ENCODE data around the gene MSH3.
"Not testable (repeated sequence)": the region's sequence is repeated elsewhere in the genome, so short reads cannot be mapped to it uniquely, and the experiment has no call there.

Gene MSH3

DNA sequence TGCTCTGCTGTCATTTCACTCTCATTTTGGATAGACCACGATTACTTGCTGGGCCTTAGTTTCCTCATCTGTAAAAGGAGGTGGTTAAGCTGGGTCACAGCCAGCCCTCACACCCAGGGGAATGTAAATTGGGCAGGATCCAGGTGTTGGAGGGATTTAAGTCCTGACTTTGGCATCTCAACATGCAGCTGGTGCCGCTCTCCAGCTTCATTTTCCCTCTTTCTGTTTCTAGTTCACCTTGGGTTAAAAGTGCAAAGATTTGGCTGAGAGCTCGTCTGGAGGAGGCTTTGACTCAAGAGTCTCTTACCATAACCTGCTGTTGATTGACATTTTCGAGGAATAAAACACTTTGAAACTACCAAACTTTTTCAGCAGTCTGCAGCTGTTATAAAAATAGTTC, 144.6 kb downstream of the MSH3 start:
- DNase-seq = no peak

DNA sequence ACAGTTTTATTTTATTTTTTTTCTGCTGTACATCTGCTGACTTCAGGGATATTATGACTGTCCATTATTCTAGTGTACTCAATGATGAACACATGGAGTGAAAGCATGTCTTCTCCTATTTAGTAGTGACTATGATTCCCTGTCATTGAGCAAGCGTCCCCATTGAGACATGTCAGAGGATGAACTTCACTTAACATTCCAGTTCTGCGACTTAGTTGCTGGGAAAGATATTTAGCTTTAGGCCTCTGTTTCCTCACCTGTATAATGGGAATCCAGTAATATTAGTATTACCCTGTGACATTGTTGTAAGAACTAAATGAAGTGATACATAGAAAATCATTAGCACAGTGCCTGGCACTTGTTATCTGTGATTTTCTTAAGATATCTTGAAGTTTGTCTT, 145.1 kb downstream of the MSH3 start:
- no peak for DNase-seq

DNA sequence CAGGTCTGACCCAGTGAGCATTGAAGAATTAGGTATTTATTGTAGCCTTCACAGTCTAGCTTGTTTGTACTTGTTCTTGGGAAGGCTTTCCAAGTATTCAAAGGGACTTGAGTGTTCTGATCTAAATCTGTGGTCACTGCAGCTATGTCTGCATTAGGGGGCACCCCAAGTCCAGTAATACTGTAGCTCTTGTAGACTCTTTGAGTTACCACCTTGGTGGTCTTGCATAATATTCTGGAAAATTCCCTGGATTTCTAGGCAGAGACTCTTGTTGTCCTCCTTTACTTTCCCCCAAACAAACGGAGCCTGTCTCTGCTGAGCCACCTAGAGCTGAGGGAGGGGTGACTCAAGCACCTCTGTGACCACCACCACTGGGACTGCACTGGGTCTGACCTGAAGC, 149.9 kb downstream of the MSH3 start:
- no peak for DNase-seq

DNA sequence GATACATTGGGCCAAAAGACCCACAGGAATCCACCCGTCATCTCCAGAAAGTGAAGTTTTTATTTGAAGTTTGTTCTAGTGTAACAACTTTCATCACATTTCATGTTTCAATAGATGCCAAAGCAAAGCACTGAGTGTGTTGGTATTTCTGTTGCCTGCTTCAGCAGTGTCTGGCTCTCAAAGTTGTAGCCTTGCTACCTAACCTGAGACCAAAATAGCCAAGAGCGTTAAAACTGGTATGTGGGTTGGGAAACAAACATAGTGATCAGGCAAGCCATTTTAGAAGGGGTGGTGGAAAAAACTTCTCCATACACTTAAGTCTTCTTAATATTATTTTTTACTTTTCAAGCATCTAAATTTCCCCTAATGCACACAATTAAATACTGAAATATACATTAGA, 150.6 kb downstream of the MSH3 start:
- no peak for DNase-seq

DNA sequence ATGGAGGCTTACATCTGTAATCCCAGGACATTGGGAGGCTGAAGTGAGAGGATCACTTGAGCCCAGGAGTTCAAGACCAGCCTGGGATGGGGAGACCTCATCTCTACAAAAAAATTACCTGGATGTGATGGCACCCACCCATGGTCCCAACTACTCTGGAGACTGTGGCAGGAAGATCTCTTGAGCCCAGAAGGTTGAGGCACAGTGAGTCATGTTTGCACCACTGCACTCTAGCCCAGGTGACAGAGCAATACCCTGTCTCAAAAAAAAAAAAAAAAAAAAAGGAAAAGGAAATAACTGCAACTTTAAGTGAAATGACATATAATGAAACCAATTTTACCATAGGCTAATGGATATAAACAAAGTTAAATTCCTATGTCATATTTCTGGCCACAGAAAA, 152.5 kb downstream of the MSH3 start:
- no peak for DNase-seq

DNA sequence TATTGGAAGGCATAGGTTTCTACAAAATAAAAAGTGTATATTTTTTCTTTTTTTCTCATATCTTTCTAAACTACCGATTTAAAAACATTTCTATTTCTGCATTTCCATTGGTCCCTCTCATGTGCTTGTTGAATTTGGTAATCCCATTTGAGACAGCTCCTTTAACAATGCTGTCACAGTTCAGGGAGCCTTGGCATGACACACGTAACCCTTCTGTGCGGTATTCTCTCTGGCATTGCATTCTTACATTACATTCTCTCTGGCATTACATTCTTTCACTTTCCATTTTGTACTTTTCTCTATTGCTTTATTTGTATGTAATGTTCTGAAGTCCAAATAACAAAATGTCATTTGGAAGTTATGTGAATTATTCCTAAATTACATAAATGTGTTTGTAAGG, 155.0 kb downstream of the MSH3 start:
- DNase-seq = no peak

DNA sequence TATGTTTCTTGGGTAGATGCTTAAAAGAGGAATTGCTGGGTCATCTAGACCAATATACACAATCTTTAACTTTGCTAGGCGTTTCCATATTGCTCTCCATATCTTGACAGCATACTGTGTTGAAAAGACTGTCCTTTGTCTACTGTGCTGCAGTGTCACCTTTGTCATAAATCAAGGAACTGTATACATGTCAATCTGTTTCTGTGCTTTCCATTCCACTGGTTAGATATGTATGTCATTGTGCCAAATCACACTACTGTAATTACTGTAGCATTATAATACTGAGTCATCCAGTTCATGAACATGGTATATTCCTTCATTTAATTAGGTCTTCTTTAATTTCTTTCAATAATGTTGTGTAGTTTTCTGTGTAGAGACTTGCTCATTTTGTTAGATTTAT, 156.0 kb downstream of the MSH3 start:
- no peak for DNase-seq

DNA sequence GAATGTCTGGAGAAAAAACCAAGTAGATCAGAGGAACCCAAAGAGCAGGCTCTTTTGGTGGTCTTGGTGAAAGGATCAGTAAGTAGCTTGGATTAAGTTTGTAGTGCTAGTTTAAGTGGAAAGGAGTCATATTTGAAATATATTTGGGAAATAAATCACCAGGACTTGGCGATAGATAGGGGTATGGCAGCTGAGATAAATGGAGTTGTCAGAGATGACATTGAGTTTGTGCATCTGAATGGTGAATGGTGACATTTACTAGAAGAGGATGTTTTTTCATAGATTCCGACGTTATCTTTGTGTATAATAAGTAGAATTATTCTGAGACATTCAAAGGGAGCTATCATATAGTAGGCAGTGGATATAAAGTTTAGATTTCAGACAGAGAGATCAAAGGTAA, 162.1 kb downstream of the MSH3 start:
- DNase-seq = no peak

DNA sequence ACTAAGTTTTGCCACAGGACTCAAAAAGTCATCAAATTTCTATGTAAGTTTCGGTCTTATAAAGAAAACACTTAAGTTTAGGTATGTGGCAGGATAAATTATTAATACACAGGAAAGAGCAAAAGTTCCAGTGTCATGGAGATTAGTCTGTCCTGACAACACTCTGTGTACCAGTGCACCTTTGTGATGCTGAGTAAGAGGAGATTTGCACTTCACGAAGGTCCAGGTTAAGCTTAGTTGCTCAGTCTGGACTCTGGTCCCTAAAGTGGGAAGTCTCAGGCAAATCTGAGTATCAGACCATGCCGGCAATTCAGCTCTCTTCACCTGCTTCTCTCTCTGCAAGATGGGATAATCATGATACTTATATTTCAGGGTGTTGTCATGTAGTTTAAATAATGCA, 166.2 kb downstream of the MSH3 start:
- no peak for DNase-seq

DNA sequence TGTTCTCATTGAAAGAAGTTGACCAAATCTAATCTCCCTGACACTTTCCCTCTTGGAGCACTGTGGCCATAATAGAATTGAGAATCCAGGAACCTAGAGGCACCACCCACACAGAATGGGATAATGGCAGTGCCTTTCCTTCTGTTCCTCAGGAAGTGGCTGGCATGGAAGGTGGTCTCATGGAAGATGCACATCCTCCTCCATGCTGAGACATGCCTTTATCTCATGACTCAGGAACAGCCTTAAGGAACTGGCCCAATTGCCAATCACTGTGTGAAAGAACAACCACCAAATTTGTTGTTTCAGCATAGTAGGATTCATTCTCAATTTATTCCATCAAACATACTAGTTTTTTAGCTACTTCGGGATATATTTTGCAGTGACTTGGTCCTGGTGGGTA, 168.2 kb downstream of the MSH3 start:
- DNase-seq = no peak

DNA sequence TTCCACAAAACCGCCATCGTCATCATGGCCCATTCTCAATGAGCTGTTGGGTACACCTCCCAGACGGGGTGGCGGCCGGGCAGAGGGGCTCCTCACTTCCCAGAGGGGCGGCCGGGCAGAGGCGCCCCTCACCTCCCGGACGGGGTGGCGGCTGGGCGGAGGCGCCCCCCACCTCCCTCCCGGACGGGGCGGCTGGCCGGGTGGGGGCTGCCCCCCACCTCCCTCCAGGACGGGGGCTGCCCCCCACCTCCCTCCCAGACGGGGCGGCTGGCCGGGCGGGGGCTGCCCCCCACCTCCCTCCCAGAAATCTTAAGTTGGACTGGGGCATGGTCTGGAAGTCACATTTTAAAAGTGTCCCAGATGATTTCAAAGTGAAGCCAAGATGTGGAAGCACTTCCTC, 169.7 kb downstream of the MSH3 start:
- DNase-seq = not testable (repeated sequence)

DNA sequence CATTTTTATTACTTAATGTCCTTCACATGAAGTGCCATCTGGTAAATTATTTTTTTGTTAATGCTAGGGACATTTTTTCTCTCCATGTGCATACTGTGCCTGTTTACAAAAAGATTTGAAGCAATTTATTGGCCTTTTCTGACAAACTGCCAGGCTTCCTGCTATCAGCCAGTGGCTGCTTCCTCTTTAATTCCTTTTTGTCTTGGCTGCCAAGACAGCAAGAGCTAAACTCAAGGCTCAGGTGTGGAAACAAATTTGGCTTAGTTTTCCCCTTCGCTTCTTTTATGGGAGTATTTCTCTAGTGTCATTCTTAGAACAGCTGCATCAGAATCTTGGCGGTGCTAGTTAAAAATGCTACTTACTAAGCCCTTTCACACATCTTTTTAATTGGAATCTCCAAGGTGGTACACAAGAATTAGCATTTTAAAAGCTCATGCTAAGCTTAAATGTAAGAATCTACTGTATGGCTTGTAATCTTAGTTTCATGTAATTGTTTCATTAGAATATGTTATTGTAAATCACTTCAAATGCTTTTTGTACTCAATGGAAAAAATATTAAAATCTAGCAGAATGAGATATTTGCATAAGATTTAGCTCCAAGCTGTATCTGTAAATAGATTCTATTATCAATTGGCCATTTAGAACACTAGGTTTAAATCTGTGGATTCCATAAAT, 171.5 kb downstream of the MSH3 start:
- peak; percentile 25 for DNase-seq

DNA sequence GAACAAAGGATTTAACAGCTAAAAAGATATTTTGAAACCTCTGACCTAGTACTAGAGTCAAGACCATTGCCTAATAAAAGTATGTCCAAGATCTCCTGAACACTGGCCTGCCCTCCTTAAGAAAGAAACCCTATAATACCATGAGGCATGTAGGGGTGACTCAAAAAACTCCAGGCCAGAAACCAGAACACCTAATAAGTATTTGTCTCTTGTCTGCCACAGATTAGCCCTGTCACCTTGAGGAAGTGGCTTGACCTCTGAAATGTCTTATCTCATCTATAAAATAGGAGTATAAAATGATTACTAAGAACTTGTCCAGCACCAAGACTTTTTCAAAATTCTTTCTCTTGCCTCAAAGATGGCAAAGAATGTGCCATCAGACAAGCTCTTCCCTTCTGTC, 180.3 kb downstream of the MSH3 start:
- no peak for DNase-seq

DNA sequence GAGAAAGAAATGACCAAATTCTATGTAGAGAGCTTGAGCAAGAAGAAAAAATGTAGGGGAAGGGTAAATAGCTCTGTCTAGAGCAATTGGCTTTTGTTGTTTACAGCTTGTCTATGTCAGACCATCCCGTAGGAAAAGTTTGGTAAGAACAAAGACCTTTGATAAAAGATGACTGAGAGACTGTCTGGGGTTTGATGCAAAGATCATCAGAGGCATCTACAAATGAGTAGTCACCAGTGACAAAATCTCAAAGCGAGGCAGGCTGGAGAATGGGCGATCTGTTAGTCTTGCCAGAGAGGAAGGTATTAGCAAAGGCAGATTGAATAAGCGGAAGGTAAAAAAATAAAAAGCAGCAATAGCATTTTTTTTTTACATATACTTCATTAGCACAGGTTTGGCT, 180.7 kb downstream of the MSH3 start:
- no peak for DNase-seq

DNA sequence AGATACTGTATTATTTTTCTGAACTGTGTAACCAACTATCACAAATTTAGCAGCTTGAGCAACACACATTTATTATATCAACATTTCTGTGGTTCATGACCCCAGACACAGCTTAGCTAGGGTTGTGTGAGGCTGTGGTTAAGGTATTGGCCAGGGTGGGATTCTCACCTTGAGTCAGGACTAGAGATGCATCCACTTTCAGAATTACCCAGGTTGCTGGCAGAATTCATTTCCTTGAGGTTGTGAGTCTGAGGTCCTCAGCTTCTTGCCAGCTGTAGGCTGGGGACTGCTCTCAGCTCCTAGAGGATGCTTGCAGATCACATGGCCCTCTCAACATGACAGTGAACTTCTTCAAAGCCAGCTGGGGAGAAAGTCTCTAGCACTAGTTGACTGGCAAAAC, 183.2 kb downstream of the MSH3 start:
- no peak for DNase-seq

DNA sequence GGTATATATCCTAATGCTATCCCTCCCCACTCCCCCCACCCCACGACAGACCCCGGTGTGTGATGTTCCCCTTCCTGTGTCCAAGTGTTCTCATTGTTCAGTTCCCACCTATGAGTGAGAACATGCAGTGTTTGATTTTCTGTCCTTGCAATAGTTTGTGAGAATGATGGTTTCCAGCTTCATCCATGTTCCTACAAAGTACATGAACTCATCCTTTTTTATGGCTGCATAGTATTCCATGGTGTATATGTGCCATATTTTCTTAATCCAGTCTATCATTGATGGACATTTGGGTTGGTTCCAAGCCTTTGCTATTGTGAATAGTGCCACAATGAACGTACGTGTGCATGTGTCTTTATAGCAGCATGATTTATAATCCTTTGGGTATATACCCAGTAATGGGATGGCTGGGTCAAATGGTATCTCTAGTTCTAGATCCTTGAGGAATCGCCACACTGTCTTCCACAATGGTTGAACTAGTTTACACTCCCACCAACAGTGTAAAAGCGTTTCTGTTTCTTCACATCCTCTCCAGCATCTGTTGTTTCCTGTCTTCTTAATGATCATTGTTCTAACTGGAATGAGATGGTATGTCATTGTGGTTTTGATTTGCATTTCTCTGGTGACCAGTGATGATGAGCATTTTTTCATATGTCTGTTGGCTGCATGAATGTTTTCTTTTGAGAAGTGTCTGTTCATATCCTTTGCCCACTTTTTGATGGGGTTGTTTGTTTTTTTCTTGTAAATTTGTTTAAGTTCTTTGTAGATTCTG, 186.8 kb downstream of the MSH3 start:
- not testable (repeated sequence) for DNase-seq

DNA sequence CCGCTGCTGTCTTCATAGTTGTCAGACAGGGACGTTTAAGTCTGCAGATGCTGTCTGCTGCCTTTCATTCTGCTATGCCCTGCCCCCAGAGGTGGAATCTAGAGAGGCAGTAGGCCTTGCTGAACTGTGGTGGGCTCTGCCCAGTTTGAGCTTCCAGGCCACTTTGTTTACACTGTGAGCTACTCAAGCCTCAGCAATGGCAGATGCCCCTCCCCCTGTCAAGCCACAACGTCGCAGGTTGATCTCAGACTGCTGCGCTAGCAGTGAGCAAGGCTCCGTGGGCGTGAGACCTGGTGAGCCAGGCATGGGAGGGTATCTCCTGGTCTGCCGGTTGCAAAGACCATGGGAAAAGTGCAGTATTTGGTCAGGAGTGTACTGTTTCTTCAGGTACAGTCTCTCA, 192.0 kb downstream of the MSH3 start:
- DNase-seq = not testable (repeated sequence)

DNA sequence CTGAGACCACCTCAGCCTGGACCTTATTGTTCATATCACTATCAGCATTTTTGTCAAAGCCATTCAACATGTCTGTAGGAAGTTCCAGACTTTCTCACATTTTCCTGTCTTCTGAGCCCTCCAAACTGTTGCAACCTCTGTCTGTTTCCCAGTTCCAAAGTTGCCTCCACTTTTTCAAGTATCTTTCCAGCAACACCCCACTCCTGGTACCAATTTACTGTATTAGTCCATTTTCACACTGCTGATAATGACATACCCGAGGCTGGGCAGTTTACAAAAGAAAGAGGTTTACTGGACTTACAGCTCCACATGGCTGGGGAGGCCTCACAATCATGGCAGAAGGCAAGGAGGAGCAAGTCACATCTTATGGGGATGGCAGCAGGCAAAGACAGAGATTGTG, 195.7 kb downstream of the MSH3 start:
- not testable (repeated sequence) for DNase-seq

DNA sequence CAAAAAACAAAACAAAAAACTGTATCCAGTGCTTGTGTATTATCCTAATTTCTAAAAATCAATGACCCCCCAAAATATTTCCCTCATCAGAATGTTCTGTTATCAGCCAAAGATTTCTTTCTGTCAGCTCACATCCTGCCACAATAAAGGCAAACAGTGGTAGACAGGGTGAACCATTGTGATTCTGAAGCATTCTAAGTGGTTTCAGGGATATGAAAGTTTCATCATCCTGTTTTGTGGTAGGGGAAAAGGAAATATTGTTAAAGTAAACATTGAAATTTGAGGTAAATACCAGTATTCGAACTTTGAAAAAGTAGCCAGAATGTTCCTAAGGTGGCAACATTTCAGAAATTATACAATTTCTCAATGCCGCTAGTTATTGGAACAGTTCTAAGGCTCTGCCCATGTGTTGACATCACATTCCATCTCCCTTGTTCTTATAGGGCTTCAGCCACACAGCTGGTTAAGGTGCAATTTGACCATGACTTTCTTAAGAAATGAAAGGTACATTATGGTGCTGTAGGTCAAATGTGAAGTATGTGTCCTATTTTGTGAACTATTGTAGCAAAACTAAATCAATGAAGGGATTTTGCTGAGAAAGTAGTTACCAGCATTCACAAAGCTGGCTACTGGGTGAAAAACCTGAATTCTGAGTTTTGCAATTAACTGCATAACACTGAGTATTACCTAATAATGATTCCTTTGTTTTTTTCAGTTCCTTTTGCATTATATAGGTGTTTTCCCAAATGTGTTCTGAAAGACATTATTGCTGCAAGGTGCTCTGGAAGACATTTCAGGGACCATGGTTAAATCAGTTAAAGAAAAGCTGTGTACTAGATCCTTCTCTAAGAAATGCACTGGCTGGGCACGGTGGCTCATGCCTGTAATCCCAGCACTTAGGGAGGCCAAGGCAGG, 198.1 kb downstream of the MSH3 start:
- DNase-seq = no peak

DNA sequence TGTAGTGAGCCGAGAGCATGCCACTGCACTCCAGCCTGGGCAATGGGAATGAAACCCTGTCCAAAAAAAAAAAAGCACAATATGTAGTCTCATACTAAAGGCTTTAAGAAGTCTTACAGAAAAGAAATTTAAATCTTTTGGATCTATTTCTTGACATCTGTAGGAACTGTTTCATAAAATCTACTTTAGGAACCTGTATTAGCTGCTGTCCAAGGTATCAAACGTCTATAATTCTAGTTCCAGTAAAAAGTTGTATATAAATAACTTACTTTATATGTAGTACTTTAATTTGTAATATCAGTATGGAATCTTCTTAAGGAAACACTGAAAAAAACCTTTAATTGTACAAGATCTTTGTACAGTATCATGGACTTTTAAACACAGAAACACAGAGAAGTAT, 199.0 kb downstream of the MSH3 start:
- DNase-seq = no peak

DNA sequence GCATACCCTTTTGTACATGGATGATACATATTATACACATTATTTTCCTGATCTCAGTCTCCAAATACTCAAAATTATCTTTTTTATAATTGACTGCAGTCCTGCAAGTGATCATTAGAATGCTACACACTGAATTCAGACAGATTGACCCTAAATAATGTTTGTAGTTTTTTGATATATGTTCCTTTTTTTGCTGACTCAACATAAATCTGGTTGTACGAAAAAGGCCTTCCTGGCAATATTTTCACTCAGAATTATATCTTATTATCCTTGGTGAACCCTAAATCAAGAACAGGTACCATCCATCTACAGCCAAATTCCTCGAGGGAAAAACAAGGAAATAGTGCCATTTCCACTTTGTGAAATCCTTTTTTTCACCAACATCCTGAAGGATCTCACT, 200.1 kb downstream of the MSH3 start:
- DNase-seq = no peak

DNA sequence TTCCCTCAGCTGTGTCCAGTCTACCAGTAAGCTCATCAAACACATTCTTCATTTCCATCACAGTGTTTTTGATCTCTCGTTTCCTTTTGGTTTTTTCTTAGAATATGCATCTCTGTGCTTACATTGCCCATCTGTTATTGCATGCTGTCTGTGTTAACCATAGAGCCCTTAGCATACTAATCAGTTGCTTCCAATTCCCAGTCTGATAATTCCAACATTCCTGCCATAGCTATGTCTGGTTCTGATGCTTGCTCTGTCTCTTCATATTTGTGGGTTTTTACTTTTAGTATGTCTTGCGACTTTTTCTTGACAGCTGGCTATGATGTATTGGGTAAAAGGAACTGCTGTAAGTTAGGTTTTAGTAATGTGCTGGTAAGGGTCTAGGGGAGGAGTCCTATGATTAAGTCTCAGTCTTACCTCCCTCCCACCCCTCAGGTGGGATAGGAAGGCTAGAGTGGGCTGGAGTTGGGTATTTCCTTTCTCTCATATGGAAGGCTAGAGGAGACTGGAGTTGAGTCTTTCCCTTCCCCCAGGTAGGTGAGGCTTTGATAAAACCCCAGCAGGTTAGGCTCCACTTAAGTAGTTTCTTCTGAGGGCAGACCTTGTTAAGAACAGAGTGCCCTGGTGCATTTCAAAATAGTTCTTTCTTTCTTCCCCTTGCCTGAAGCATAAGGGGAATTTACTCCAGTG, 206.6 kb downstream of the MSH3 start:
- DNase-seq = no peak

DNA sequence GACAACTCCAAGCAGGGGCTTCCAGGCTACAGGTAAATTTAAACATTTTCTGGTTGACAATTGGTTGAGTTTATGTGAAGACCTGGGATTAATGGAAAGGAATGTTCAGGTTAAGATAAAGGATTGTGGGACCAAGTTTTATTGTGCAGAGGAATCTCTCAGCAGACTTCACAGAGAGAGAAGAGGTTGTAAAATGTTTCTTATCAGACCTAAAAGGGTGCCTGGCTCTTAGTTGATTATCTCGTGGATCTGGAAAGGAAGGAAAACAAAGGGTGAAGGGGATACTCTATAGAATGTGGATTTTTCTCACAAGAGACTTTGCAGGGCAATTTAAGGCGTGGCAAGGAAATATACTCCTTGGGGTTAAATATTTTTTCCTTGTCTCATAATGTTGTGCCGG, 209.3 kb downstream of the MSH3 start:
- DNase-seq = no peak

Data from OCI-M1 (cell line).